ENCODE data around the gene EFNA2. TPM values are rescaled to one million over a fixed set of nuclear protein-coding genes. Genes with fewer than 3 reads are reported as not detected.
A peak's percentile ranks its signal among the peaks of the same experiment; 100 is the strongest.
"Not testable (repeated sequence)": the region's sequence is repeated elsewhere in the genome, so short reads cannot be mapped to it uniquely, and the experiment has no call there.

Gene EFNA2
- total RNA-seq, 2 donors from 2014 or later = not detected

DNA sequence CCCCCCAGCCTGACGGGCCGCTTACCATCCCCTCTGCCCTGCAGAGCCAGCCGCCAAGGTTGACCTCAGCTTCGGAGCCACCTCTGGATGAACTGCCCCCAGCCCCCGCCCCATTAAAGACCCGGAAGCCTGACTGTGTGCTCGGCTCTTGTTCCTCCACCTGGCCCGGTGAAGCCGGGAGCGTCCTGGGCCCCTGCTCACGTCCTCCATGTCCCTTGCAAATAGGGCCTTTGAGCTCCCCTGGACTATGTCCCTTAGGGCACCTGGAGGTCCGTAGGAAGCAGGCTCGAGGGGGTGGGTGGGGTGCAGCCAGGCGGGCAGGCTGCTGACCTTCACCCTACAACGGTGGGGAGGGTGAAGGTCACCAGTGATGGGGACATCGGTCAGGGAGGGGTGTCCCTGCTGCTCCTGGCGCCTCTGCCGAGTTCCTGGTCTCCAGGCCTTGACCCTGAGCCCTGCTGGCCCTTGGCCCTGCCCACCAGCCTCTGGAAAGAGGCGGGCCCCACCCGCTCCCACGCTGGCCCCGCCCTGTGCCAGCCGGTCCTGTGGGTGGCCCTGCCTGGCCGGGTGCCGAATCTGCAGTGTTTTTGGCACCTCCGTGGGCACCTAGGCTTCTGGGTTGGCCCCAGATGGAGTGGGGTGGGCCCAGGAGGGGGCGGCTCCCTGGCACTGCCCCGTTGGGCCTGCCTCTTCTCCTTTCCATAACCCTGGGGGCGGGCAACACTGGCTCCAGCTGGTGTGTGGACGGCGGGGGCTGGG lies 40.8 kb upstream of the EFNA2 start:
- Mint-ChIP-seq H3K36me3 (ENCODE audit: low read depth) (peaks cover 2% of the 10 kb centered on the region), H3K4me1 (peaks cover 9% of the 10 kb centered on the region), H3K27ac (no peak overlapping the region), H3K4me3 (peak overlapping the region; percentile 69), H3K27me3 (no peaks in the 10 kb centered on the region)
- DNase-seq (no peak), ATAC-seq (no peak)
- H3K9me3 ChIP-seq (ENCODE audit: control insufficient read depth, low read length, poor library complexity, severe bottlenecking) = no peaks in the 10 kb centered on the region

DNA sequence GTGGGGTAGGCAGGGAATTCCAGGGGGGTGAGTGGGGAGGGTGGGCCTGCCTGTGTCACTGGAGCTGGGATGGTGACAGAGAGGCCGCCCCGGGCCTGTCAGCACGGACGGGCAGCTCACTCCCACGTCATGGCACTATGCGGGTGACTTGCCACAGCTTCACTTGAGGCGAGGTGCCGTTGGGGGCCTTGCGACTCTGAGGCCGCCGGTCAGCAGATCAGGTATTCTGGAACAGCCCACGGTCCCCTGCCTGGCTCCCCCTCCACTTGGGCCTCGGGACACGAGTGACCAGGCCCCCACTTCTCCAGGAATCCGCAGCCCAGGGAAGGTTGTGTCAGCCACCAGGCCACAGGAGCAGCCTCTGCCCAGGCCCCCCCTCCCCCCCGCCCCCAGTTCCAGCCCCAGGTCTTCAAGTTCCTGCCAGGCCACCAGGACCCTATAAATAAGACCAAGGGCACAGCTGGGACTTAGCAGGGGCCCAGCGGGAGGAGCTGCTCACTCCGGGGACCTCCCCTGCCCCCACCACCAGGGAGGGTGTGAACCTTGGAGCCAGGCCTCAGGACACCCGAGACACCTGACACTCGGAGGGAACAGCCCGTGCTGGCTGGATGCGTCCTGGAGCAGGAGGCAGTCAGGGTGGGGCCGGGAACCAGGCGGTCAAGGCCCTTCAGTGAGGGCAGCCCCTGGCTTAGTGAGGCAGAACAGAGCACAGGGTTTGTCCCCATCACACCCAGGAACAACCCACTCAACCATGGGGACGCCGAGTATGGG lies 40.0 kb upstream of the EFNA2 start:
- peaks cover 2% of the 10 kb centered on the region for H3K36me3 Mint-ChIP-seq (ENCODE audit: low read depth)
- no peaks in the 10 kb centered on the region for H3K27me3 Mint-ChIP-seq
- H3K4me1 Mint-ChIP-seq = peaks cover 8% of the 10 kb centered on the region
- H3K27ac Mint-ChIP-seq = no peak overlapping the region
- DNase-seq = no peak
- no peak for ATAC-seq
- H3K4me3 Mint-ChIP-seq = no peak overlapping the region
- no peaks in the 10 kb centered on the region for H3K9me3 ChIP-seq (ENCODE audit: control insufficient read depth, low read length, poor library complexity, severe bottlenecking)

DNA sequence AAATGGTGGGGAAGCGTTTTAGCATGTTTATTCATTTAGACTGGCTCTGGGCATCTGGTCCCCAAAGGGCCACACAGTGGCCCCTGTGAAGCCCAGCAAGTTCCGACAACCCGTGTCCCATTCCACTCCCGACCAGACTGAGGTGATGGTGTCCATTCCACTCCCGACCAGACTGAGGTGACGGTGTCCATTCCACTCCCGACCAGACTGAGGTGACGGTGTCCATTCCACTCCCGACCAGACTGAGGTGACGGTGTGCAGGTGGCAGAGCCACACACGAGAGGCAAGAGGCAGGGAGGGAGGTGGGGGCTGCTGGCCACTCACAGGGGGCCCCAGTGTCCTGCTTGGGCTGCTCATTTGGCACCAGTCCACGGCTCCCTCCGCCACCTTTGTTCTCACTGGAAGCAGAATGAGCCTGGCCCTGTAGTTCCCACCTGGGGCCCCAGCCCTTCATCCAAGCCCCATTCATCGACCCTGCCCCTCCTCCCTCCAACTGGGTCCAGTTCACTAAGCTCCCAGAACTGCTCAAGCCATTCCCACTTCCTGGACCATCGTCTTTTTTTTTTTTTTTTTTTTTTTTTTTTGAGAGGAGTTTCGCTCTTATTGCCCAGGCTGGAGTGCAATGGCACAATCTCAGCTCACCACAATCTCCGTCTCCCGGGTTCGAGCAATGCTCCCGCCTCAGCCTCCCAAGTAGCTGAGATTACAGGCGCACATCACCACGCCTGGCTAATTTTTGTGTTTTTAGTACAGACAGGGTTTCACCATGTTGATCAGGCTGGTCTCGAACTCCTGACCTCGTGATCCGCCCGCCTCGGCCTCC lies 39.2 kb upstream of the EFNA2 start:
- H3K4me3 Mint-ChIP-seq = peak overlapping the region; percentile 19
- not testable (repeated sequence) for H3K27me3 Mint-ChIP-seq; H3K36me3 Mint-ChIP-seq (ENCODE audit: low read depth); ATAC-seq; DNase-seq; H3K9me3 ChIP-seq (ENCODE audit: control insufficient read depth, low read length, poor library complexity, severe bottlenecking); H3K4me1 Mint-ChIP-seq
- H3K27ac Mint-ChIP-seq = peak overlapping the region; percentile 75

DNA sequence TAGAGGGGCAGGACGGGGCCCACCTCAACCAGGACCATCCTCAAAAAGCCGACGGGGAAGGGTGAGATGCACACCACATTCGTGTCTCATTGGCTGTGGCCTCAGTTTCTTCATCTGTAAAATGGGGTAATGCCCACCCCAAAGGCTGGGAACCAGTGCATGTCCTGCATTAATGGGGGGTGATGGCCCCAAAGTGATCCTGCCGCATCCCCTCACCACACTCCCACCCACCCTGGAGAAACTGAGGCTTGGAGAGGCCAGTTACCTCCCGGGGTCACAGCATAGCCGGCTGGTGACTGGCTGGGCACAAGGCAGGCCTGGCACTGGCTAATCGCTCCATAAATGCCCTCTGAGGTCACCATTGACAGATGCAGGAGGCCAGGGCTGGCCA lies 37.9 kb upstream of the EFNA2 start:
- Mint-ChIP-seq H3K36me3 (ENCODE audit: low read depth) (peaks cover 4% of the 10 kb centered on the region), H3K27ac (peak overlapping the region; percentile 75), H3K27me3 (no peaks in the 10 kb centered on the region), H3K4me1 (peaks cover 7% of the 10 kb centered on the region), H3K4me3 (peak overlapping the region; percentile 81)
- no peak for ATAC-seq
- no peaks in the 10 kb centered on the region for H3K9me3 ChIP-seq (ENCODE audit: control insufficient read depth, low read length, poor library complexity, severe bottlenecking)
- DNase-seq = no peak

DNA sequence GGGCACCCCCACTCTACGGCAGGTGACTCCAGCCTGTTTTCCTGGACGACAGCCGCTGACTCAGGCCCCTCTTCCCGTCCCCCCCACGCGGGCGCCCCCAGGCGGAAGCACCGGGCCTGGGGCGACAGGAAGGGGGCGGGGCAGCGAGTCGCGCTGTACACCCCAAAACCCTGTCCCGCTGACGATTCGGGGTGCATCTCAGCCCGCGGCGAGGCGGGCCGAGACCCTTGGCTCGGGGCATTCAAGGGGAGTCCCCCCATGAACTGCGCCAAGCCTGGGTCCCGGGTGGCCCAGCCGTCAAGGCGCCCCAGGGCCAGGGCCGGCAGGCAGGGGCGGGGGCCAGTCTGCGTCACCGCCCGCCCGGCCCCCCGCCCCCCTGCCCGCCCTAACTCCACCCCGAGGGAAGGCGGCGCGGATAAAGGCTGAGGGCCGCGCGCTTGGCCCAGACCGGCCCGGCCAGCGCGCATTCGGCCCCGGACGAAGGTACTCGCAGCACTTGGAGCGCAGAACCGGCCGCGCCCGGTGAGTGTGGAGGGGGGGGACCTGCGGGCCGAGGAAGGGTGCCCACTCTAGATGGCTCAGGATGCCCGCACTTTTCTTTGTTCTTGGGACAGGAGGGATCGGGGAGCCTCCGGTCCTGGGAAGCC lies 37.4 kb upstream of the EFNA2 start, which contains the start of gene MIDN:
TSS of gene MIDN (plus strand) at position 445 of the 647 bp plus-strand sequence. CDS start 1,714 bp downstream, outside the sequence.
- DNase-seq (peak in 2 of 3 donors; percentile 73 to 77), ATAC-seq (peak; percentile 15)
- H3K9me3 ChIP-seq (ENCODE audit: control insufficient read depth, low read length, poor library complexity, severe bottlenecking) = no peaks in the 10 kb centered on the region
- H3K4me3 Mint-ChIP-seq = peak within 1 kb of the TSS; percentile 81
- no peaks in the 10 kb centered on the region for H3K27me3 Mint-ChIP-seq
- peaks cover 7% of the 10 kb centered on the region for H3K4me1 Mint-ChIP-seq
- H3K27ac Mint-ChIP-seq = peak within 1 kb of the TSS; percentile 75
- peaks cover 4% of the 10 kb centered on the region for H3K36me3 Mint-ChIP-seq (ENCODE audit: low read depth)

DNA sequence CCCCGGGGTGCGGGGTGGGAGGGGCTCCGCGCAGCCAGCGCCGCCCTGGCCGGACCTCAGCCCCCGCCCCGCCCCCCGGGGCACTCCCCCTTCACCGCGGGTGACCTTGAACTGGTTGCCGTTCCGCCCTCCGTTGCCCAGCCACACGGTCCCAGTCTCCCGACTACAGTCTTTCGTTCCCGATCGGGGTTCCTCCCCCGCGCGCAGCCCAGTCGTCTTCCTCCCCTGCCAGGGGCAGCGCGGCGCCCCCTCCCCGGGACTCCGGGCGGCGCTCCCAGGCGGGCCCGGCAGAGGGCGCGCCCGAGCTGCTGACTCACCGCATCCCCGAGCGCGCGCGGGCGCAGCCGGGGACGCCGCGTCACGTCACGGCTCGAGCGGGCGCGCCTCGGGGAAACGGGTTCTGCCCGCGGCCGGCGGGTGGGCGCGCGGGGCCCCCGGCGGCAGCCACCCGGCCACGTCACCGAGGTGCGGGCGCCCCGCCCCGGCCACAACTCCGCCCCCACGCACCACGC lies 36.8 kb upstream of the EFNA2 start:
- Mint-ChIP-seq H3K27me3 (no peaks in the 10 kb centered on the region), H3K4me3 (peak overlapping the region; percentile 81), H3K4me1 (peaks cover 11% of the 10 kb centered on the region), H3K36me3 (ENCODE audit: low read depth) (peaks cover 4% of the 10 kb centered on the region), H3K27ac (no peak overlapping the region)
- ATAC-seq (peak; percentile 46), DNase-seq (peak; percentile 86 to 89 (median 88))
- H3K9me3 ChIP-seq (ENCODE audit: control insufficient read depth, low read length, poor library complexity, severe bottlenecking) = no peaks in the 10 kb centered on the region

DNA sequence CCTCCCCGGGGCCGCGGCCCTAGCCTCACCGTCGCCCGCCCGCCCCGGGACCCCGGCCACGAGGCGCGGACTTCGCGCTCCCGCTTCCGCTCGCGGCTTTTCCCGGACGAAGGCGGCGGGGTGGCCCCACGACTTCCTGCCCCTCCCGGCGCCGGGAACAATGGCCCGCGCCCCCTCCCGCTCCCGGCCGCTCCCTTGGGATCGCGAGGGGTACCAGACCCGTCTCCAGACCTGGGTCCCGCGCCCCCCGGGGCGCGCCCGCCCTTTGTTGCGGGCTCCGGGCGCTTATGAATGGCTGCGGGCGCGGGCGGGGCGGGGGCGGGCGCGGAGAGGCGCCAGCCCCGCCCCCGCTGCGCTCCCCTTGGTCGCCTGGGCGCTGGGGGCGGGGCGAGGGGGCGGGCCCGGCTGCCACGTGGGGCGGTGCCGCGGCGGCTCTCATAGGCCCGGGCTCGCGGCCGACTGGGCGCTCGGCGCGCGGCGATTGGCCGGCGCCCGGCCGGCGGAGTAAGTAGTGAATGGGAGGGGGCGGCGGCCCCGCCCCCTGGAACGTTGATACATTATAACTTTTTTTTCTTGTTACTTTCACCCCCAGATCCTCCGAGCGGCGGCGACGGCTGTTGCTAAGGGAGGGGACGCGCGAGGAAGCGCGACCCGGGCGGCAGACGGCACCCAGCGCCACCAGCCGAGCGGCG lies 36.2 kb upstream of the EFNA2 start:
- DNase-seq (peak; percentile 88 to 97 (median 96)), ATAC-seq (peak; percentile 68)
- Mint-ChIP-seq H3K4me1 (peaks cover 11% of the 10 kb centered on the region), H3K27me3 (no peaks in the 10 kb centered on the region), H3K27ac (peak overlapping the region; percentile 65), H3K4me3 (peak overlapping the region; percentile 90), H3K36me3 (ENCODE audit: low read depth) (peaks cover 4% of the 10 kb centered on the region)
- H3K9me3 ChIP-seq (ENCODE audit: control insufficient read depth, low read length, poor library complexity, severe bottlenecking) = no peaks in the 10 kb centered on the region

DNA sequence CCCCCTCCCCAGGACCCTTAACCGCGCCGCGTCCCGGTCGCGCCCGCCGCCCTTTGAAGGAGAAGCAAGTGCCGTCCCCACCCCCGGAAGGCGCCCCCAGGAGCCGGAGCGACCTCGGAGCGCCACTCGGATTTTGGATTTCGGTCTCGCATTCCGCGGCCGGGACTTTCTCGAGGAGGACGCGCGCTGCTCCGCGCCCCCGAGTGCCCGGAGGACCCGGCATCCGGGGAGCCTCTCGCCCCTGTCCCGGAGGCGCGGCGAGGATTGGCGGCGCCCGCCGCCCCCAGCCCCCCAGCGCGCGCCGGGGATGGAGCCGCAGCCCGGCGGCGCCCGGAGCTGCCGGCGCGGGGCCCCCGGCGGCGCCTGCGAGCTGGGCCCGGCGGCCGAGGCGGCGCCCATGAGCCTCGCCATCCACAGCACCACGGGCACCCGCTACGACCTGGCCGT lies 35.7 kb upstream of the EFNA2 start:
- peaks cover 4% of the 10 kb centered on the region for H3K36me3 Mint-ChIP-seq (ENCODE audit: low read depth)
- no peaks in the 10 kb centered on the region for H3K27me3 Mint-ChIP-seq
- ATAC-seq (no peak), DNase-seq (no peak)
- peaks cover 8% of the 10 kb centered on the region for H3K4me1 Mint-ChIP-seq
- peak overlapping the region; percentile 65 for H3K27ac Mint-ChIP-seq
- peak overlapping the region; percentile 90 for H3K4me3 Mint-ChIP-seq
- no peaks in the 10 kb centered on the region for H3K9me3 ChIP-seq (ENCODE audit: control insufficient read depth, low read length, poor library complexity, severe bottlenecking)

DNA sequence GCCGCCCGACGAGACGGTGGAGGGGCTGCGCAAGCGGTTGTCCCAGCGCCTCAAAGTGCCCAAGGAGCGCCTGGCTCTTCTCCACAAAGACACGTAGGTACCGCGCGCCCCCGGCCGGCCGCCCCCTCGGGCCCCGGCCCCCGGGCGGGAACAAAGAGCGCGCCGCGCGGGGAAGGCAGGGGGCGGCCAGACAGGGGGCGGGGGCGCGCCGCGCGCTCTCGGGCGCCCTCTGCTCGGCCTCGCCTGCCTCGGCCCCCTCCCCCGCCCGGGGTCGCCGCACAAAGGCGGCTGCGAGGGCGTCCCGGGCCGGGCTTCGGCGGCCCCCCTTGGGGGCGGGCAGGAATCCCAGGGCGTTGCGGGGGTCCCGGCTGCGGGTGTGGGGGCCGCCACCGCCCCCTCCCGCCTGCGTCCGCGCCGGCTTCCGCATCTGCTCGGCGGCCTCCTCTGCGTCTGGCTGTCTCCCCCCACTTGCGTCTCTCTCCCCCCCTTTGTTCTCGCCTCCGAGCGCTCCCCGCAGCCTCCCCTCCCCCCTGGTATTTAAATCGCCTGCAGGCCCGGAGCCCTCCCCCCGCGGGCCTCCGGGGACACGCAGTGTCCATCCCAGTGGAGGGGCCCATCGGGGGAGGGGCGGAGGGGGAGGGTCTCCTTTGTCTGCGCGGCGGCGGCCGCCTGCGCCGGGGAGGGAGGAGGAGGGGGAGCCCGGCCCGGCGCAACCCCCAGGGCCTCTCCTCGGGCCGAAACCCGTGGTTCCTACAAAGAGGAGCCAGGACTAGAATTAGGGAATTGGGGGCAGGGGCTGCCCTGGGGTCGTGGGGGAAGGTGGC lies 35.0 kb upstream of the EFNA2 start:
- H3K36me3 Mint-ChIP-seq (ENCODE audit: low read depth) = peaks cover 4% of the 10 kb centered on the region
- H3K9me3 ChIP-seq (ENCODE audit: control insufficient read depth, low read length, poor library complexity, severe bottlenecking) = no peaks in the 10 kb centered on the region
- H3K4me1 Mint-ChIP-seq = peaks cover 8% of the 10 kb centered on the region
- no peaks in the 10 kb centered on the region for H3K27me3 Mint-ChIP-seq
- H3K27ac Mint-ChIP-seq = peak overlapping the region; percentile 93
- ATAC-seq = no peak
- H3K4me3 Mint-ChIP-seq = peak overlapping the region; percentile 92
- peak in 2 of 3 donors; percentile 46 for DNase-seq

DNA sequence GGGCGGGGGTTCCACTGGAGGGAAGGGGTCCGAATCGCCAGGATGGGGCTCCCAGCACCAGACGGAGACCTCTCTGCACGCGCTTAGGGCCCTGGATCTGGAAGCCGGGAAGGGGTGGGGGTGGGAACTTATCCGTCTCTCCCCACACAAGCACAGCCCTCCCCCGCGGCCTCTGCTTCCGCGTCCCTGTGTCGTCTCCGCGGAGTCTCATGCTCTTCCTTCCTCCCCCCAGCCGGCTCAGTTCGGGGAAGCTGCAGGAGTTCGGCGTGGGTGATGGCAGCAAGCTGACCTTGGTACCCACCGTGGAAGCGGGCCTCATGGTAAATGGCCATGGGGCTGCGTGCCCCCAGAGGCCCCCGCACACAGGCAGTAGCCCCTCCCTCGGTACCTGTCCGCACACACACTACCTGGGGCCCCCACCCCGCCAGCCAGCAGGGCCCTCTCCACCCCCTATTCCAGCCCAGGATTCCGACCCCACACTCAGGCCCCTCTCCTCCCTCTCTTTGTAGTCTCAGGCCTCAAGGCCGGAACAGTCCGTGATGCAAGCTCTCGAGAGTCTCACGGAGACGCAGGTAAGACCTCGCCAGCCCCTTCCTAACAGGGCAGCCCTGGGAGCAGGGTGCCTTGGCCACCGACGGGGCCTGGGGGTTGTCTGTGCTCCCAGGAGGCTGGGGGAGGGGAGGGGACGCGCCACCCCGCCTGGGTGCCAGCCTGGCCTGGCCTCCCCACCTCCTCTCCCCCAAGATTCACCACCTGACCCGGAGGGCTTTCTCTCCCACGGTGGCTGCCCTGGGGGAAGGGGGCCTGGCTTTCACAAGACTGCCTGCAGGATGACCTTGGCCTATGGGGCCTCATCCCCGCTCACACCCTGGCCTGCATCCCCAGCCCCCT lies 34.1 kb upstream of the EFNA2 start:
- H3K4me1 Mint-ChIP-seq = peaks cover 8% of the 10 kb centered on the region
- H3K4me3 Mint-ChIP-seq = peak overlapping the region; percentile 92
- peaks cover 4% of the 10 kb centered on the region for H3K36me3 Mint-ChIP-seq (ENCODE audit: low read depth)
- ATAC-seq (no peak), DNase-seq (peak; percentile 42 to 50 (median 50))
- H3K27me3 Mint-ChIP-seq = no peaks in the 10 kb centered on the region
- peak overlapping the region; percentile 93 for H3K27ac Mint-ChIP-seq
- H3K9me3 ChIP-seq (ENCODE audit: control insufficient read depth, low read length, poor library complexity, severe bottlenecking) = no peaks in the 10 kb centered on the region
